SK-N-SH (cell line): ENCODE measurements around the gene ITIH2. TPM values are rescaled to one million over a fixed set of nuclear protein-coding genes. Genes with fewer than 3 reads are reported as not detected.

Experiments used
- CTCF ChIA-PET: fragments of 300-600, 350-600 bp; formaldehyde crosslinking; extraction: SDS; loops from one replicate; lab custom pipeline; 2021; lab: Yijun Ruan, JAX
- POLR2A ChIA-PET: fragments of 350-600 bp; sonication (Branson Sonifier 250); formaldehyde crosslinking; extraction: SDS; loops from one replicate; lab custom pipeline; 2020; ENCODE audit warnings: antibody characterized with exemption, inconsistent platforms; lab: Yijun Ruan, JAX
- DNase-seq: peaks from one replicate; pipeline ENCODE4 v3.0.0; 2012
- H2AFZ ChIP-seq: fragments of 200-600 bp; sonication (generic); 2 replicates; pipeline ENCODE4 v1.8.1; 2016; ENCODE audit warnings: antibody characterized with exemption, mild to moderate bottlenecking, low read depth
- H3F3A ChIP-seq: fragments of 200-600 bp; sonication (generic); replicated peaks from 2 replicates; pipeline ENCODE3; 2016; ENCODE audit warnings: antibody characterized with exemption, mild to moderate bottlenecking; ENCODE audit not compliant: insufficient read depth
- H3K27ac ChIP-seq, 2 experiments: fragments of 200-500 bp in 1 of 2; fragments of 200-600 bp in 1 of 2; sonication (Bioruptor generic) in 1 of 2; sonication (generic), shearing (Covaris generic) in 1 of 2; 2 replicates each; pipeline versions ENCODE4 v1.5.1 to v1.6.1; 2014 to 2016; ENCODE audit warnings: low read depth in 2 of 2, inconsistent platforms in 1 of 2, low read length in 1 of 2, mild to moderate bottlenecking in 1 of 2, mixed read lengths in 1 of 2
- H3K27me3 ChIP-seq: fragments of 200-600 bp; sonication (generic), shearing (Covaris generic); 2 replicates; pipeline ENCODE4 v1.6.1; 2016; ENCODE audit warnings: mixed run types; ENCODE audit not compliant: insufficient read depth
- H3K36me3 ChIP-seq, 2 experiments: fragments of 200-500 bp in 1 of 2; fragments of 200-600 bp in 1 of 2; sonication (Bioruptor generic) in 1 of 2; sonication (generic) in 1 of 2; replicated peaks in 1 of 2; 2 replicates each; pipeline versions ENCODE3 to v1.5.1; 2014 to 2016; ENCODE audit warnings: low read length in 1 of 2, mild to moderate bottlenecking in 1 of 2; ENCODE audit not compliant: insufficient read depth in 2 of 2, control insufficient read depth in 1 of 2
- H3K4me1 ChIP-seq, 2 experiments: fragments of 200-500 bp in 1 of 2; fragments of 200-600 bp in 1 of 2; sonication (Bioruptor generic) in 1 of 2; sonication (generic), shearing (Covaris generic) in 1 of 2; 2 replicates each; pipeline versions ENCODE4 v1.5.1 to v1.6.1; 2014 to 2016; ENCODE audit warnings: low read depth in 1 of 2, low read length in 1 of 2, mixed run types in 1 of 2; ENCODE audit not compliant: insufficient read depth in 2 of 2, control insufficient read depth in 1 of 2
- H3K4me2 ChIP-seq: fragments of 200-600 bp; sonication (generic), shearing (Covaris generic); 2 replicates; pipeline ENCODE4 v1.6.1; 2017; ENCODE audit warnings: mixed run types
- H3K4me3 ChIP-seq, 2 experiments: fragments of 200-500 bp in 1 of 2; fragments of 200-600 bp in 1 of 2; sonication (Bioruptor generic) in 1 of 2; sonication (generic), shearing (Covaris generic) in 1 of 2; 2 replicates each; pipeline versions ENCODE4 v1.5.1 to v1.8.1; 2014 to 2016; ENCODE audit warnings: low read depth in 2 of 2, inconsistent platforms in 1 of 2, low read length in 1 of 2, mild to moderate bottlenecking in 1 of 2, mixed read lengths in 1 of 2, moderate library complexity in 1 of 2
- H3K79me2 ChIP-seq: fragments of 200-600 bp; sonication (generic); 2 replicates; pipeline ENCODE4 v1.8.1; 2017; ENCODE audit warnings: mild to moderate bottlenecking; ENCODE audit not compliant: insufficient read depth
- H3K9ac ChIP-seq: fragments of 200-600 bp; sonication (generic); 2 replicates; pipeline ENCODE4 v1.6.1; 2017; ENCODE audit warnings: mixed run types
- H3K9me2 ChIP-seq: fragments of 200-600 bp; sonication (generic); 2 replicates; pipeline ENCODE4 v1.6.1; 2017; ENCODE audit warnings: mixed run types
- H3K9me3 ChIP-seq: fragments of 200-600 bp; sonication (generic); 2 replicates; pipeline ENCODE4 v1.6.1; 2017; ENCODE audit warnings: mixed run types, mild to moderate bottlenecking, moderate library complexity
- H4K20me1 ChIP-seq: fragments of 200-600 bp; sonication (generic); 2 replicates; pipeline ENCODE4 v1.6.1; 2017; ENCODE audit warnings: mild to moderate bottlenecking, mixed run types; ENCODE audit not compliant: insufficient read depth
- CHD2 ChIP-seq: fragments of 150-350 bp; IDR thresholded peaks from 2 replicates; pipeline ENCODE4 v1.6.1; 2018; ENCODE audit warnings: low read length; ENCODE audit not compliant: partially characterized antibody
- ELF1 ChIP-seq: IDR thresholded peaks from 2 replicates; pipeline ENCODE4 v1.4.0; 2012
- EP300 ChIP-seq, 2 experiments: IDR thresholded peaks; 2 replicates each; pipeline versions ENCODE4 v1.4.0 to v1.6.1; 2012; ENCODE audit warnings: borderline replicate concordance in 1 of 2, low read depth in 1 of 2, low read length in 1 of 2
- EZH2phosphoT487 ChIP-seq: fragments of 200-600 bp; sonication (generic); IDR thresholded peaks from 2 replicates; pipeline ENCODE4 v1.6.1; 2017; ENCODE audit warnings: low read depth, mixed run types, mild to moderate bottlenecking, antibody characterized with exemption, moderate library complexity, borderline replicate concordance
- FOXM1 ChIP-seq: IDR thresholded peaks from 2 replicates; pipeline ENCODE4 v1.4.0; 2012; ENCODE audit warnings: low read depth, mild to moderate bottlenecking
- GATA2 ChIP-seq: sonication (generic); formaldehyde crosslinking; IDR thresholded peaks from 2 replicates; pipeline ENCODE4 v1.5.0; 2020; ENCODE audit warnings: mild to moderate bottlenecking, missing genetic modification reagents
- MXI1 ChIP-seq: IDR thresholded peaks from 2 replicates; pipeline ENCODE4 v1.6.1; 2012; ENCODE audit warnings: mild to moderate bottlenecking, low read depth, low read length, improper control_type of control experiment
- NRF1 ChIP-seq: IDR thresholded peaks from 2 replicates; pipeline ENCODE4 v1.6.1; 2012; ENCODE audit warnings: low read depth, mild to moderate bottlenecking, low read length
- POLR2AphosphoS5 ChIP-seq: IDR thresholded peaks from 2 replicates; pipeline ENCODE4 v1.6.1; 2012; ENCODE audit warnings: low read depth, low read length
- RAD21 ChIP-seq: IDR thresholded peaks from 2 replicates; pipeline ENCODE4 v1.6.1; 2012; ENCODE audit warnings: mild to moderate bottlenecking, low read length
- RFX5 ChIP-seq: IDR thresholded peaks from 2 replicates; pipeline ENCODE4 v1.6.1; 2012; ENCODE audit warnings: mild to moderate bottlenecking, improper control_type of control experiment, low read length
- TAF1 ChIP-seq: IDR thresholded peaks from 2 replicates; pipeline ENCODE4 v1.6.1; 2012; ENCODE audit warnings: low read depth, mild to moderate bottlenecking, low read length, moderate library complexity, borderline replicate concordance
- TEAD4 ChIP-seq: IDR thresholded peaks from 2 replicates; pipeline ENCODE4 v1.4.0; 2012; ENCODE audit warnings: mild to moderate bottlenecking, borderline replicate concordance; ENCODE audit not compliant: insufficient read depth
- WGBS: methylation state at CpG from one replicate; pipeline ENCODE4 v1.1.6; 2017; ENCODE audit warnings: low lambda C conversion rate; 5-methylcytosine and 5-hydroxymethylcytosine counted together
- polyA plus RNA-seq, 3 experiments: library from polyadenylated mRNA; depleted of rRNA; stranded (reverse); fragments of >200 nt; gene quantifications; 2 replicates each; pipeline ENCODE4 v1.2.3, GENCODE V29; 2012
- TF ChIP-seq, protein P1 (sequence below): IDR thresholded peaks from 2 replicates; pipeline ENCODE4 v1.6.1; 2012; ENCODE audit warnings: mild to moderate bottlenecking, low read depth, low read length, moderate library complexity
- TF ChIP-seq, protein P2 (sequence below): IDR thresholded peaks from 2 replicates; pipeline ENCODE4 v1.4.0; 2012; ENCODE audit warnings: low read depth, borderline replicate concordance
- TF ChIP-seq, protein P3 (sequence below): fragments of 150-350 bp; IDR thresholded peaks from 2 replicates; pipeline ENCODE4 v1.6.1; 2017; ENCODE audit warnings: antibody characterized with exemption, low read length, low read depth, borderline replicate concordance
- TF ChIP-seq, protein P4 (sequence below): IDR thresholded peaks from 2 replicates; pipeline ENCODE4; 2012

Gene ITIH2
- polyA plus RNA-seq, 1 of the 3 experiments (the other 2 are of a cell fraction), result not detected

DNA sequence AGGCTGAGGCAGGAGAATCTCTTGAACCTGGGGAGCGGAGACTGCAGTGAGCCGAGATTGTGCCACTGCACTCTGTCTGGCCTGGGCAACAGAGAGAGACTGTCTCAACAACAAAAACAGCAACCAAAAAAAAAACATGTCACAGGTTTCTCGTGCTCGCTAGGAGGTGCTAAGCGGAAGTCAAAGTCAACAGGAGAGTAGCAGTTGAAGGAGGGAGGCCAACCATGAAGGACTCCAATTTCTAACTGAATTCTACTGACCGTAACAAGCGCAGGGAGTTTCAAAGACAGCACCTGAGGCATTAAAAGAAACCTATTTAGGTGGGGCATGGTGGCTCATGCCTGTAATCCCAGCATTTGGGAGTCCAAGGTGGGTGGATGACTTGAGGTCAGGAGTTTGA lies 65.3 kb downstream of the ITIH2 start:
- no peaks in the 10 kb centered on the region for H3K4me1 ChIP-seq
- no peaks in the 10 kb centered on the region for H3K79me2 ChIP-seq
- H2AFZ ChIP-seq, result no peak overlapping the region
- H3K9ac ChIP-seq, result no peak overlapping the region
- no peak for TF ChIP-seq RFX5
- no peak for TF ChIP-seq POLR2AphosphoS5
- TF ChIP-seq FOXM1, result no peak
- no peak for TF ChIP-seq MXI1
- TF ChIP-seq GATA2 (CRISPR knock-in tag), result no peak
- TF ChIP-seq EZH2phosphoT487, result no peak
- no peak for TF ChIP-seq NRF1
- no peaks in the 10 kb centered on the region for H4K20me1 ChIP-seq
- WGBS, result 95% methylated on average over 7 of the region's 7 CpGs
- H3F3A ChIP-seq, result no peaks in the 10 kb centered on the region
- no peak overlapping the region for H3K4me3 ChIP-seq
- DNase-seq, result no peak
- ChIA-PET CTCF (no interaction called here), POLR2A (no interaction called here)
- H3K9me3 ChIP-seq, result no peaks in the 10 kb centered on the region
- no peak overlapping the region for H3K4me2 ChIP-seq
- no peak overlapping the region for H3K27ac ChIP-seq
- H3K9me2 ChIP-seq, result no peaks in the 10 kb centered on the region
- H3K27me3 ChIP-seq, result no peaks in the 10 kb centered on the region
- H3K36me3 ChIP-seq, result peaks cover 60 to 68% of the 10 kb centered on the region in 2 experiments

DNA sequence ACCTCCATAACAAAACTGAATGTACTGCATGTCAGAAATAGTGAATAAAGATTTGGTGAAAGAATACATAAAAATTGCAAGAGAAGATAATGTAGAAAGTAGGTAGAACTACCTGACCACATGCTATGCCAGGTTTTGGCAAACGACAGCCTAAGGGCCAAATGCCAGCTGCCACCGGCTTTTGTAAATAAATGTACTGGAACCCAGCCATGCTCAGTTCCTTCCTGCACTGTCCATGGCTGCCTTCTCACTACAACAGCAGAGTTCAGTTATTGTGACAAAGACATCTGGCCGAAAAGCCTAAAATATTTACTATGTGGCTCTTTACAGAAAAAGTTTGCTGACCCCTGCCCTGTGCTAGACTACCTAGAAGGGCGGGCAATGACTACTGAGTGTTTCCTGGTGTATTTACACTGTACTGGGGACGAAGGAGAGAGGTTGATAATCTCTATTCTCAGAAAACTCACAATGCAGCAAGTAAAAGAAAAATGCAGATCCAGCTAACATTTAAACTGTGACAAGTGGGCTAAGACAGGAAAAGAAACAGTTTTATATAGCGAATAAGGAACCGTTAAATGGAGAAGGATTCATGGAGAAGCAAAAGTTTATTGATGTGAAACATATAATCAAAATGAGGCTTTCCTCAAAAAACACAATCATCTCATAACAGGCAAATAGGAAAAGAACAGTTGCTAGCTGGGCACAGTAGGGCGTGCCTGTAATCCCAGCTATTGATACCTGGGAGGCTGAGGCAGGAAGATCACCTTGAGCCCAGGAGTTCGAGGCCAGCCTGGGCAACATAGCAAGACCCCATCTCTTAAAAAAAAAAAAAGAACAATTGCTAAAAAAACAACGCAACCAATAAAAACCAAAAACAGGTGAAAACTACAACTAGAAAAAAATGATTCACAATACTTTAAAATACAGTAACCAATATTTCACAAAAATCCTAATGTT lies 71.0 kb downstream of the ITIH2 start:
- no peaks in the 10 kb centered on the region for H3K79me2 ChIP-seq
- H3F3A ChIP-seq, result no peaks in the 10 kb centered on the region
- no peaks in the 10 kb centered on the region for H3K9me3 ChIP-seq
- no peaks in the 10 kb centered on the region for H4K20me1 ChIP-seq
- no peak overlapping the region for H3K27ac ChIP-seq
- CTCF ChIA-PET, result no interaction called here
- no peaks in the 10 kb centered on the region for H3K4me1 ChIP-seq
- DNase-seq, result no peak
- POLR2A ChIA-PET, result no interaction called here
- H3K4me2 ChIP-seq, result no peak overlapping the region
- no peak overlapping the region for H3K9ac ChIP-seq
- H3K4me3 ChIP-seq, result no peak overlapping the region
- no peaks in the 10 kb centered on the region for H3K9me2 ChIP-seq
- no peaks in the 10 kb centered on the region for H3K27me3 ChIP-seq
- peaks cover 54 to 70% of the 10 kb centered on the region in 2 experiments for H3K36me3 ChIP-seq
- WGBS, result 84% methylated on average over 10 of the region's 10 CpGs
- H2AFZ ChIP-seq, result no peak overlapping the region
- TF ChIP-seq CHD2 (no peak), FOXM1 (no peak), TEAD4 (no peak), TAF1 (no peak), RAD21 (no peak), GATA2 (CRISPR knock-in tag) (no peak), ELF1 (no peak), EP300 (IDR thresholded peaks at IDR 0.05; ENCODE audit: borderline replicate concordance in 1 of 2, low read depth in 1 of 2, low read length in 1 of 2) (no peak)
- TF ChIP-seq, protein P1, sequence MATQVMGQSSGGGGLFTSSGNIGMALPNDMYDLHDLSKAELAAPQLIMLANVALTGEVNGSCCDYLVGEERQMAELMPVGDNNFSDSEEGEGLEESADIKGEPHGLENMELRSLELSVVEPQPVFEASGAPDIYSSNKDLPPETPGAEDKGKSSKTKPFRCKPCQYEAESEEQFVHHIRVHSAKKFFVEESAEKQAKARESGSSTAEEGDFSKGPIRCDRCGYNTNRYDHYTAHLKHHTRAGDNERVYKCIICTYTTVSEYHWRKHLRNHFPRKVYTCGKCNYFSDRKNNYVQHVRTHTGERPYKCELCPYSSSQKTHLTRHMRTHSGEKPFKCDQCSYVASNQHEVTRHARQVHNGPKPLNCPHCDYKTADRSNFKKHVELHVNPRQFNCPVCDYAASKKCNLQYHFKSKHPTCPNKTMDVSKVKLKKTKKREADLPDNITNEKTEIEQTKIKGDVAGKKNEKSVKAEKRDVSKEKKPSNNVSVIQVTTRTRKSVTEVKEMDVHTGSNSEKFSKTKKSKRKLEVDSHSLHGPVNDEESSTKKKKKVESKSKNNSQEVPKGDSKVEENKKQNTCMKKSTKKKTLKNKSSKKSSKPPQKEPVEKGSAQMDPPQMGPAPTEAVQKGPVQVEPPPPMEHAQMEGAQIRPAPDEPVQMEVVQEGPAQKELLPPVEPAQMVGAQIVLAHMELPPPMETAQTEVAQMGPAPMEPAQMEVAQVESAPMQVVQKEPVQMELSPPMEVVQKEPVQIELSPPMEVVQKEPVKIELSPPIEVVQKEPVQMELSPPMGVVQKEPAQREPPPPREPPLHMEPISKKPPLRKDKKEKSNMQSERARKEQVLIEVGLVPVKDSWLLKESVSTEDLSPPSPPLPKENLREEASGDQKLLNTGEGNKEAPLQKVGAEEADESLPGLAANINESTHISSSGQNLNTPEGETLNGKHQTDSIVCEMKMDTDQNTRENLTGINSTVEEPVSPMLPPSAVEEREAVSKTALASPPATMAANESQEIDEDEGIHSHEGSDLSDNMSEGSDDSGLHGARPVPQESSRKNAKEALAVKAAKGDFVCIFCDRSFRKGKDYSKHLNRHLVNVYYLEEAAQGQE, result no peak
- TF ChIP-seq, protein P2, sequence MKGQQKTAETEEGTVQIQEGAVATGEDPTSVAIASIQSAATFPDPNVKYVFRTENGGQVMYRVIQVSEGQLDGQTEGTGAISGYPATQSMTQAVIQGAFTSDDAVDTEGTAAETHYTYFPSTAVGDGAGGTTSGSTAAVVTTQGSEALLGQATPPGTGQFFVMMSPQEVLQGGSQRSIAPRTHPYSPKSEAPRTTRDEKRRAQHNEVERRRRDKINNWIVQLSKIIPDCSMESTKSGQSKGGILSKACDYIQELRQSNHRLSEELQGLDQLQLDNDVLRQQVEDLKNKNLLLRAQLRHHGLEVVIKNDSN, result no peak
- TF ChIP-seq, protein P3, sequence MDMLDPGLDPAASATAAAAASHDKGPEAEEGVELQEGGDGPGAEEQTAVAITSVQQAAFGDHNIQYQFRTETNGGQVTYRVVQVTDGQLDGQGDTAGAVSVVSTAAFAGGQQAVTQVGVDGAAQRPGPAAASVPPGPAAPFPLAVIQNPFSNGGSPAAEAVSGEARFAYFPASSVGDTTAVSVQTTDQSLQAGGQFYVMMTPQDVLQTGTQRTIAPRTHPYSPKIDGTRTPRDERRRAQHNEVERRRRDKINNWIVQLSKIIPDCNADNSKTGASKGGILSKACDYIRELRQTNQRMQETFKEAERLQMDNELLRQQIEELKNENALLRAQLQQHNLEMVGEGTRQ, result no peak
- TF ChIP-seq, protein P4, sequence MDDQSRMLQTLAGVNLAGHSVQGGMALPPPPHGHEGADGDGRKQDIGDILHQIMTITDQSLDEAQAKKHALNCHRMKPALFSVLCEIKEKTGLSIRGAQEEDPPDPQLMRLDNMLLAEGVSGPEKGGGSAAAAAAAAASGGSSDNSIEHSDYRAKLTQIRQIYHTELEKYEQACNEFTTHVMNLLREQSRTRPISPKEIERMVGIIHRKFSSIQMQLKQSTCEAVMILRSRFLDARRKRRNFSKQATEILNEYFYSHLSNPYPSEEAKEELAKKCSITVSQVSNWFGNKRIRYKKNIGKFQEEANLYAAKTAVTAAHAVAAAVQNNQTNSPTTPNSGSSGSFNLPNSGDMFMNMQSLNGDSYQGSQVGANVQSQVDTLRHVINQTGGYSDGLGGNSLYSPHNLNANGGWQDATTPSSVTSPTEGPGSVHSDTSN, result no peak
